Mucosa of gallbladder (tissue), 1 donor: ENCODE results near the gene SPDYC. TPM values are rescaled to one million over a fixed set of nuclear protein-coding genes. Genes with fewer than 3 reads are reported as not detected.

ENCODE experiments used
- DNase-seq: peaks from one replicate; pipeline ENCODE4 v3.0.0-alpha.2; 2020; ENCODE audit warnings: low spot score
- total RNA-seq: library from RNA; stranded (reverse); gene quantifications from one replicate; pipeline ENCODE4 v1.2.1, GENCODE V29; 2021
- donor health status: DM: no; HTN: no; CAD: no.

Gene SPDYC
- total RNA-seq, result not detected

- no peak for DNase-seq
Observed at GRCh38 chr11:65170058-65170534, at the start of gene SPDYC. TSS of gene SPDYC (plus strand) at chr11:65170233. CDS start at chr11:65171358, 1,125 bp downstream.

- no peak for DNase-seq
Observed at GRCh38 chr11:65120831-65121230, 49.2 kb upstream of the SPDYC start.

- DNase-seq, result no peak
Observed at GRCh38 chr11:65121447-65121864, 48.6 kb upstream of the SPDYC start.

- DNase-seq, result peak; percentile 99
Observed at GRCh38 chr11:65121865-65122696, 48.0 kb upstream of the SPDYC start, which contains the start of the genes FAU and MRPL49. TSS of gene FAU (minus strand) at chr11:65122134. CDS start at chr11:65121813, 321 bp downstream. TSS of gene MRPL49 (plus strand) at chr11:65122321. CDS start at chr11:65122347, 26 bp downstream.

- DNase-seq, result no peak
Observed at GRCh38 chr11:65124480-65125196, 45.4 kb upstream of the SPDYC start.

- no peak for DNase-seq
Observed at GRCh38 chr11:65125197-65126056, 44.6 kb upstream of the SPDYC start.

- no peak for DNase-seq
Observed at GRCh38 chr11:65126624-65127274, 43.3 kb upstream of the SPDYC start.

- DNase-seq, result no peak
Observed at GRCh38 chr11:65127473-65128181, 42.4 kb upstream of the SPDYC start.

GRCh38 chr11:65128182-65129145 is 41.6 kb upstream of the SPDYC start:
- DNase-seq, result no peak

- no peak for DNase-seq
Observed at GRCh38 chr11:65129649-65130441, 40.2 kb upstream of the SPDYC start.

- no peak for DNase-seq
Observed at GRCh38 chr11:65130631-65131416, 39.2 kb upstream of the SPDYC start.

GRCh38 chr11:65131417-65131776 is 38.6 kb upstream of the SPDYC start:
- DNase-seq, result no peak

GRCh38 chr11:65131895-65132237 is 38.2 kb upstream of the SPDYC start:
- DNase-seq, result no peak

GRCh38 chr11:65132238-65132987 is 37.6 kb upstream of the SPDYC start:
- DNase-seq, result no peak

- peak; percentile 71 for DNase-seq
Observed at GRCh38 chr11:65132988-65133700, 36.9 kb upstream of the SPDYC start.

GRCh38 chr11:65133724-65134123 is 36.3 kb upstream of the SPDYC start:
- no peak for DNase-seq
